Left ventricle myocardium inferior (tissue), 1 donor: ENCODE results near the gene MAP1LC3A. TPM values are rescaled to one million over a fixed set of nuclear protein-coding genes. Genes with fewer than 3 reads are reported as not detected.

Source experiments
- DNase-seq: peaks from one replicate; pipeline ENCODE4 v3.0.0-alpha.2; 2020
- H3K27ac ChIP-seq: fragments of 200-600 bp; replicated peaks from 2 replicates; pipeline ENCODE4 v1.8.0; 2021
- H3K27me3 ChIP-seq: fragments of 200-600 bp; 2 replicates; pipeline ENCODE4 v1.8.0; 2021; ENCODE audit warnings: low read depth
- H3K36me3 ChIP-seq: fragments of 200-600 bp; 2 replicates; pipeline ENCODE4 v1.8.0; 2021
- H3K4me1 ChIP-seq: fragments of 200-600 bp; 2 replicates; pipeline ENCODE4 v1.8.0; 2021
- H3K4me3 ChIP-seq: fragments of 200-600 bp; 2 replicates; pipeline ENCODE4 v1.8.0; 2021; ENCODE audit warnings: mild to moderate bottlenecking, moderate library complexity
- H3K9me3 ChIP-seq: fragments of 200-600 bp; replicated peaks from 2 replicates; pipeline ENCODE4 v1.8.0; 2021
- intact Hi-C: fragments of 100-400 bp; cut with micrococcal nuclease; formaldehyde crosslinking; loops from one replicate; pipeline ENCODE4 v1.11.0; 2022
- total RNA-seq: library from RNA; stranded (reverse); fragmentation: NEBNext Ultra II Directional; extraction: Animal tissue kit (Norgen Biotek cat#: 25700); gene quantifications from one replicate; pipeline ENCODE4 v1.2.1, GENCODE V29; 2021
- TF ChIP-seq, protein P1 (sequence below): fragments of 200-600 bp; IDR thresholded peaks from 2 replicates; pipeline ENCODE4 v1.8.0; 2021; ENCODE audit warnings: antibody characterized with exemption, mild to moderate bottlenecking, borderline replicate concordance
- donor health status: DM: no; HTN: yes; CAD: no; lungs with severe emphysema.

The MAP1LC3A gene
- total RNA-seq, 1 donor from 2014 or later = 110 TPM

- intact Hi-C loops = no loop called here
- TF ChIP-seq, protein P1, sequence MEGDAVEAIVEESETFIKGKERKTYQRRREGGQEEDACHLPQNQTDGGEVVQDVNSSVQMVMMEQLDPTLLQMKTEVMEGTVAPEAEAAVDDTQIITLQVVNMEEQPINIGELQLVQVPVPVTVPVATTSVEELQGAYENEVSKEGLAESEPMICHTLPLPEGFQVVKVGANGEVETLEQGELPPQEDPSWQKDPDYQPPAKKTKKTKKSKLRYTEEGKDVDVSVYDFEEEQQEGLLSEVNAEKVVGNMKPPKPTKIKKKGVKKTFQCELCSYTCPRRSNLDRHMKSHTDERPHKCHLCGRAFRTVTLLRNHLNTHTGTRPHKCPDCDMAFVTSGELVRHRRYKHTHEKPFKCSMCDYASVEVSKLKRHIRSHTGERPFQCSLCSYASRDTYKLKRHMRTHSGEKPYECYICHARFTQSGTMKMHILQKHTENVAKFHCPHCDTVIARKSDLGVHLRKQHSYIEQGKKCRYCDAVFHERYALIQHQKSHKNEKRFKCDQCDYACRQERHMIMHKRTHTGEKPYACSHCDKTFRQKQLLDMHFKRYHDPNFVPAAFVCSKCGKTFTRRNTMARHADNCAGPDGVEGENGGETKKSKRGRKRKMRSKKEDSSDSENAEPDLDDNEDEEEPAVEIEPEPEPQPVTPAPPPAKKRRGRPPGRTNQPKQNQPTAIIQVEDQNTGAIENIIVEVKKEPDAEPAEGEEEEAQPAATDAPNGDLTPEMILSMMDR = peak; percentile 67
- H3K4me3 ChIP-seq = no peak overlapping the region
- peaks cover 87% of the 10 kb centered on the region for H3K36me3 ChIP-seq
- H3K9me3 ChIP-seq = no peaks in the 10 kb centered on the region
- H3K4me1 ChIP-seq = peaks cover 38% of the 10 kb centered on the region
- DNase-seq = peak; percentile 72
- H3K27me3 ChIP-seq = no peaks in the 10 kb centered on the region
- peak overlapping the region; percentile 40 for H3K27ac ChIP-seq
Measured at GRCh38 chr20:34536798-34537394, 21.6 kb upstream of the MAP1LC3A start.

DNA sequence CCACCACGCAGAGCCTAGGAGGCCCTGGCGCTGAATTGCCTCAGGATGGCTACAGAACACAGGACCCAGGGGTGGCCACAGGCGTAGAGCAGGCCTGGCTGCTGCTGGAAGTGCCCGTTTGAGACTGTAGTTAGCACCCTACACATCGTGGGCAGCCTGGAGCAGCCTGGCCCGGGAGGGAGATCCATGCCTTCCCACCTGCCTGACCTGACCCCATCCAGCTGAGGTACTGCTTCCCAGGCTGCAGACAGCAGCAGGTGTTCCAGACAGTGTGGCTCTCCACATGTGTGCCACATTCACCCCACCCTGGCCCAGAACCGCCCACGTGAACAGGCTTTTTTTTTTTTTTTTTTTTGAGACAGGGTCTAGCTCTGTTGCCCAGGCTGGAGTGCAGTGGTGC, 20.9 kb upstream of the MAP1LC3A start:
- Histone ChIP-seq H3K27me3 (no peaks in the 10 kb centered on the region), H3K9me3 (no peaks in the 10 kb centered on the region), H3K4me1 (peaks cover 35% of the 10 kb centered on the region), H3K36me3 (peaks cover 83% of the 10 kb centered on the region), H3K4me3 (no peak overlapping the region), H3K27ac (no peak overlapping the region)
- no peak for DNase-seq
- intact Hi-C loops = no loop called here
- TF ChIP-seq, protein P1 = no peak

GRCh38 chr20:34538671-34539123, 19.8 kb upstream of the MAP1LC3A start:
- no peak overlapping the region for H3K4me3 ChIP-seq
- no peak overlapping the region for H3K27ac ChIP-seq
- no peaks in the 10 kb centered on the region for H3K27me3 ChIP-seq
- peak; percentile 48 for DNase-seq
- peaks cover 73% of the 10 kb centered on the region for H3K36me3 ChIP-seq
- TF ChIP-seq, protein P1 = peak; percentile 84
- intact Hi-C loops = no loop called here
- no peaks in the 10 kb centered on the region for H3K9me3 ChIP-seq
- H3K4me1 ChIP-seq = peaks cover 31% of the 10 kb centered on the region

GRCh38 chr20:34539756-34540155, 18.8 kb upstream of the MAP1LC3A start:
- H3K4me1 ChIP-seq = peaks cover 40% of the 10 kb centered on the region
- no peak for DNase-seq
- no peaks in the 10 kb centered on the region for H3K9me3 ChIP-seq
- H3K27ac ChIP-seq = no peak overlapping the region
- TF ChIP-seq, protein P1 = no peak
- H3K27me3 ChIP-seq = no peaks in the 10 kb centered on the region
- no peak overlapping the region for H3K4me3 ChIP-seq
- peaks cover 62% of the 10 kb centered on the region for H3K36me3 ChIP-seq
- intact Hi-C loops = no loop called here

- Histone ChIP-seq H3K36me3 (peaks cover 52% of the 10 kb centered on the region), H3K9me3 (no peaks in the 10 kb centered on the region), H3K27me3 (no peaks in the 10 kb centered on the region), H3K27ac (peak overlapping the region; percentile 53), H3K4me1 (peaks cover 40% of the 10 kb centered on the region), H3K4me3 (no peak overlapping the region)
- TF ChIP-seq, protein P1 = no peak
- intact Hi-C loops = no loop called here
- DNase-seq = no peak
Measured at GRCh38 chr20:34540596-34541263, 17.8 kb upstream of the MAP1LC3A start.
